Gastrocnemius medialis (tissue), 4 donors: ENCODE measurements around the gene POLR3GL. TPM values are rescaled to one million over a fixed set of nuclear protein-coding genes. Genes with fewer than 3 reads are reported as not detected.

Source experiments
- ATAC-seq, 2 donors: fragments of 150-250 bp; one replicate each; pipeline ENCODE4 v1.9.1; 2016
- DNase-seq, 2 donors: peaks; one replicate each; pipeline ENCODE4 v3.0.0-alpha.2; 2019
- H3K27ac ChIP-seq, 4 donors: fragments of 200-600 bp; sonication (generic); 1 replicate in 1 of 4; 2 replicates in 3 of 4; pipeline ENCODE4 v1.5.1; 2016 to 2018; ENCODE audit warnings: mild to moderate bottlenecking in 2 of 4, moderate library complexity in 1 of 4
- H3K27me3 ChIP-seq, 3 donors: fragments of 200-600 bp; sonication (generic) in 2 of 3; 1 replicate in 1 of 3; 2 replicates in 2 of 3; pipeline versions ENCODE4 v1.5.1 to v1.6.0; 2016 to 2019; ENCODE audit warnings: mild to moderate bottlenecking in 1 of 3, moderate library complexity in 1 of 3
- H3K36me3 ChIP-seq, 2 donors: fragments of 200-600 bp; sonication (generic) in 1 of 2; one replicate each; pipeline ENCODE4 v1.5.1; 2017 to 2018
- H3K4me1 ChIP-seq, 2 donors: fragments of 200-600 bp; sonication (generic) in 1 of 2; one replicate each; pipeline ENCODE4 v1.5.1; 2016 to 2017; ENCODE audit warnings: mild to moderate bottlenecking in 2 of 2
- H3K4me3 ChIP-seq, 4 donors: fragments of 200-600 bp; sonication (generic) in 3 of 4; 1 replicate in 1 of 4; 2 replicates in 3 of 4; pipeline ENCODE4 v1.5.1; 2016 to 2019; ENCODE audit warnings: mild to moderate bottlenecking in 2 of 4
- H3K9me3 ChIP-seq, 3 donors: fragments of 200-600 bp; sonication (generic) in 2 of 3; 1 replicate in 1 of 3; 2 replicates in 2 of 3; pipeline ENCODE4 v1.5.1; 2016 to 2019
- CTCF ChIP-seq, 5 experiments: fragments of 450-650 bp in 3 of 5; fragments of 200-600 bp in 2 of 5; sonication (generic) in 2 of 5; IDR thresholded peaks in 4 of 5; conservative IDR thresholded peaks in 1 of 5; 1 replicate in 4 of 5; 2 replicates in 1 of 5; pipeline ENCODE4 v1.5.1; 2016 to 2019; ENCODE audit warnings: antibody characterized with exemption in 5 of 5, mild to moderate bottlenecking in 3 of 5, moderate library complexity in 3 of 5
- POLR2A ChIP-seq, 2 donors: fragments of 450-650 bp; IDR thresholded peaks; one replicate each; pipeline ENCODE4 v1.6.1; 2017; ENCODE audit warnings: antibody characterized with exemption in 2 of 2, mild to moderate bottlenecking in 2 of 2, moderate library complexity in 2 of 2
- in situ Hi-C, 4 donors: fragments of 200-750 bp; cut with MboI; loops; one replicate each; pipeline versions ENCODE4 v1.15.0 to v1.8.0; 2017; ENCODE audit warnings: low sequenced_read_pairs in 4 of 4
- intact Hi-C: fragments of 100-400 bp; cut with DNase I; formaldehyde crosslinking; loops from one replicate; pipeline ENCODE4 v1.15.1; 2023; ENCODE audit warnings: low total_unique reads
- total RNA-seq, 4 donors: library from RNA; depleted of rRNA; stranded (reverse); fragments of >200 nt; gene quantifications; one replicate each; pipeline versions ENCODE4 v1.1.0 to v1.2.3, GENCODE V29; 2016

POLR3GL gene
- total RNA-seq, 4 donors from 2014 or later, result 43.5 to 78.8 (median 59.4) TPM

GRCh38 chr1:146010126-146010738, 45.7 kb downstream of the POLR3GL start:
- Histone ChIP-seq H3K27me3 (no peaks in the 10 kb centered on the region), H3K36me3 (no peaks in the 10 kb centered on the region), H3K4me3 (no peak overlapping the region), H3K27ac (peak overlapping the region; percentile 42 to 95 (median 62)), H3K9me3 (no peaks in the 10 kb centered on the region), H3K4me1 (peaks cover 26 to 35% of the 10 kb centered on the region in 2 donors)
- ATAC-seq (no peak), DNase-seq (no peak)
- peak in 1 of 2 donors; percentile 12 for TF ChIP-seq POLR2A (IDR thresholded peaks at IDR 0.05)
- no peak for TF ChIP-seq CTCF (IDR thresholded peaks at IDR 0.05 in 4 of 5, conservative IDR thresholded peaks at IDR 0.05 in 1 of 5)
- in situ Hi-C loops (loop anchor here (5.0 to 10.0 kb wide), 7 partner anchors 33 to 168 kb away; partner anchors contain the start of genes NUDT17 (in 2 of the 4) and PEX11B (in 1 of the 4)), intact Hi-C loops (no loop called here)

- Histone ChIP-seq H3K9me3 (no peaks in the 10 kb centered on the region), H3K4me3 (no peak overlapping the region), H3K36me3 (no peaks in the 10 kb centered on the region), H3K27ac (peak overlapping the region; percentile 7 to 40 (median 20)), H3K27me3 (no peaks in the 10 kb centered on the region), H3K4me1 (peaks cover 5 to 17% of the 10 kb centered on the region in 2 donors)
- DNase-seq (no peak), ATAC-seq (peak; percentile 68 to 75)
- intact Hi-C loops, result loop anchor here (1.0 kb wide), 2 partner anchors 36 to 168 kb away; partner anchors contain the start of gene NUDT17
- in situ Hi-C loops, result loop anchor here (5.0 to 10.0 kb wide), 7 partner anchors 36 to 171 kb away; partner anchors contain the start of genes NUDT17 (in 2 of the 4) and PEX11B (in 1 of the 4)
- TF ChIP-seq CTCF (IDR thresholded peaks at IDR 0.05 in 4 of 5, conservative IDR thresholded peaks at IDR 0.05 in 1 of 5), result peak; percentile 67 to 77 (median 73)
- no peak for TF ChIP-seq POLR2A (IDR thresholded peaks at IDR 0.05)
These were observed 48.4 kb downstream of the POLR3GL start for GRCh38 chr1:146012703-146013558.

GRCh38 chr1:146013559-146013922, 49.1 kb downstream of the POLR3GL start:
- Histone ChIP-seq H3K9me3 (no peaks in the 10 kb centered on the region), H3K4me3 (no peak overlapping the region), H3K36me3 (no peaks in the 10 kb centered on the region), H3K27me3 (no peaks in the 10 kb centered on the region), H3K27ac (peak overlapping the region; percentile 7 to 40 (median 20)), H3K4me1 (peaks cover 5 to 21% of the 10 kb centered on the region in 2 donors)
- no peak for TF ChIP-seq POLR2A (IDR thresholded peaks at IDR 0.05)
- no peak for TF ChIP-seq CTCF (IDR thresholded peaks at IDR 0.05 in 4 of 5, conservative IDR thresholded peaks at IDR 0.05 in 1 of 5)
- intact Hi-C loops, result loop anchor here (1.0 kb wide), 2 partner anchors 36 to 168 kb away; partner anchors contain the start of gene NUDT17
- DNase-seq (no peak), ATAC-seq (peak in 1 of 2 donors; percentile 22)
- in situ Hi-C loops, result loop anchor here (5.0 to 10.0 kb wide), 7 partner anchors 36 to 171 kb away; partner anchors contain the start of genes NUDT17 (in 2 of the 4) and PEX11B (in 1 of the 4)

GRCh38 chr1:146016891-146017290, 52.4 kb downstream of the POLR3GL start:
- intact Hi-C loops, result no loop called here
- no peak overlapping the region for H3K4me3 ChIP-seq
- H3K27ac ChIP-seq, result peak overlapping the region; percentile 92 to 95 (median 94)
- ATAC-seq (no peak), DNase-seq (no peak)
- TF ChIP-seq CTCF (IDR thresholded peaks at IDR 0.05 in 4 of 5, conservative IDR thresholded peaks at IDR 0.05 in 1 of 5), result no peak
- TF ChIP-seq POLR2A (IDR thresholded peaks at IDR 0.05), result no peak
- peaks cover 0 to 3% (median 0%) of the 10 kb centered on the region in 3 donors for H3K27me3 ChIP-seq
- in situ Hi-C loops, result loop anchor here in 2 of 4 donors (10.0 kb wide), 2 partner anchors 122 to 172 kb away; partner anchors contain the start of gene NUDT17 (in 1 of the 2)
- H3K9me3 ChIP-seq, result no peaks in the 10 kb centered on the region
- peaks cover 27 to 28% of the 10 kb centered on the region in 2 donors for H3K4me1 ChIP-seq
- H3K36me3 ChIP-seq, result no peaks in the 10 kb centered on the region
